Measurements from ENCODE around the gene BRF1. TPM values are rescaled to one million over a fixed set of nuclear protein-coding genes. Genes with fewer than 3 reads are reported as not detected.
A peak's percentile ranks its signal among the peaks of the same experiment; 100 is the strongest.

The BRF1 gene
- total and polyA plus RNA-seq, 9 donors = 20.4 to 47.3 (median 37.1) TPM

DNA sequence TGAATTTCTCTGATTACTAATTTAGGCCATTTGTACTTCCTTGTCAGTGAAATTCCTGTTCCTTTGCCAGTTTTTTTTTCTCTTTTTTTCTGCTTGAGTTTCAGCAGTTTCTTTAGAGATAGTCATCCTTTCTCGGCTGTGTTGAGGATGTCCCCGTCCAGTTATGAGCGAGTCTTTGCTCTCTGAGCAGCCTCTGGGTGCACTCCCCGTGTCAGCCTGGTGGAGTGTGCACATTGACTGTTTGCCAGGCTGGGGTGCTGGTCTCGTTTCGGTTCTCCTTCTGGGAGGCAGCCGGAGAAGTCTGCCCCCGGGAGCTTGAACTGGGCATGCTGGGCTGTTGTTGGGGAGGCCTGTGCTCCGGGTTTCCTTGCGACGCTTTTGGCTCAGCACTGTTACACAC, 16.7 kb upstream of the BRF1 start:
- TF ChIP-seq CTCF (IDR thresholded peaks at IDR 0.05) (no peak), POLR2A (IDR thresholded peaks at IDR 0.05) (no peak), EP300 (IDR thresholded peaks at IDR 0.05) (no peak)
- no peak for DNase-seq
- intact Hi-C loops (cut with DNase I) = no loop called here
- no peak overlapping the region for H3K4me3 ChIP-seq
- H3K27ac ChIP-seq = no peak overlapping the region
- no peaks in the 10 kb centered on the region for H3K9me3 ChIP-seq
- peaks cover 14% of the 10 kb centered on the region for H3K4me1 ChIP-seq (ENCODE audit: insufficient read depth)
- WGBS, 3 donors = 38 to 44% (median 41%) methylated on average over 11 of the region's 11 CpGs
- H3K27me3 ChIP-seq = no peaks in the 10 kb centered on the region
- H3K36me3 ChIP-seq = no peaks in the 10 kb centered on the region

- no peaks in the 10 kb centered on the region for H3K9me3 ChIP-seq
- H3K27ac ChIP-seq = no peak overlapping the region
- no peak for DNase-seq
- H3K4me1 ChIP-seq (ENCODE audit: insufficient read depth) = peaks cover 14% of the 10 kb centered on the region
- no peaks in the 10 kb centered on the region for H3K27me3 ChIP-seq
- no peak for TF ChIP-seq EP300 (IDR thresholded peaks at IDR 0.05)
- TF ChIP-seq POLR2A (IDR thresholded peaks at IDR 0.05) = no peak
- no peak for TF ChIP-seq CTCF (IDR thresholded peaks at IDR 0.05)
- 64 to 68% (median 65%) methylated on average over 18 of the region's 18 CpGs for WGBS, 3 donors
- intact Hi-C loops (cut with DNase I) = no loop called here
- H3K4me3 ChIP-seq = no peak overlapping the region
- no peaks in the 10 kb centered on the region for H3K36me3 ChIP-seq
These were observed 16.2 kb upstream of the BRF1 start for GRCh38 chr14:105316968-105317510.

DNA sequence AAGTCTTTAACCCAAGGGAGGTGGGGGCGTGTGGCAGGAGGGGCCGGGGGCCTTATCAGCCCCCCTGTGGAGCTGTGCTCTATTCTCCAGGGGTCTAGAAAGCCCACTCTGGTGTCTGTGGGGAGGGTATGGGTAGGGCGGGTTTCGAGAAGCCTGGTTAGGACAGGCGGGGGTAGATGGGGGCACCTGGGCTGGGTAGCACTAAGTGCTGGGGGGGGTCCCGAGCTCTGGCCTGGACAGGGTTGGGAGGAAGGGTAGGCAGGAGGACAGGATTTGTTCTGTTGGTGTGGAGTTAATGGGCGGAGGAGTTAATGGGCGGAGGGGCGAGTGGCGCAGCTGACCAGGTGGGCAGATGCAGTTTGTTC, 15.8 kb upstream of the BRF1 start:
- Histone ChIP-seq H3K27me3 (no peaks in the 10 kb centered on the region), H3K27ac (no peak overlapping the region), H3K9me3 (no peaks in the 10 kb centered on the region), H3K4me3 (no peak overlapping the region), H3K4me1 (ENCODE audit: insufficient read depth) (peaks cover 14% of the 10 kb centered on the region), H3K36me3 (no peaks in the 10 kb centered on the region)
- intact Hi-C loops (cut with DNase I) = no loop called here
- TF ChIP-seq CTCF (IDR thresholded peaks at IDR 0.05) = no peak
- TF ChIP-seq EP300 (IDR thresholded peaks at IDR 0.05) = no peak
- no peak for TF ChIP-seq POLR2A (IDR thresholded peaks at IDR 0.05)
- DNase-seq = no peak
- 81 to 86% (median 85%) methylated on average over 10 of the region's 10 CpGs for WGBS, 3 donors

DNA sequence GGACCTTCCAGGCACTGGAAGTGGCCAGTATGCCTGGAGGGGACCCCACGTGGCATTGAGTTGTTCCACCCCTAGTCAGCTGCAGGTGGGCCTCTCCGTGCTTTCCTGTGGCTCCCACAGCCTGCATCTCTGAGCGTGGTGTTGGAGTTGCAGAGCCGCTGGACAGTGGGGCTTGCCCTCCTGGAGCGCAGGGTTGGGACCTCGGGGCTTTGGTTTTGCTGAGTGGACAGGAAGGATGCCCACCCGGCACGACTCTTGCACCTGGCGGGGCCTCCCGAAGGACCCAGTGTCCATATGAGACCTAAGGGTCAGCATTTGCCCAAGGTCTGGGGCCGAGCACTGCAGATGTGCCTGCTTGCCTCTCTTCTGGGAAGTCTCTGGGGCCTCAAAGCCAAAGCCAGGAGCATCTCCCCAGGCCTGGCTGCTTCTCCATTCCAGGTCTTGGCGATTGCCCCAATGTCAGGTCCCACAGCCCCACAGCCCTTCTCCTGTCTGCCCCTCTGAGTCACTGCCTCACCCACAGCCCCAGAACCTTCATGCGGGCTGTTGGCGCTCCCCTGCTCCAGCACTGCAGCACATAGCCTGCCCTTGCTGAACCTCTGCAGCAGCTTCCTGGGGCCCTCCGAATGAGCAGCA, 15.3 kb upstream of the BRF1 start:
- TF ChIP-seq CTCF (IDR thresholded peaks at IDR 0.05) = no peak
- no peak for TF ChIP-seq POLR2A (IDR thresholded peaks at IDR 0.05)
- TF ChIP-seq EP300 (IDR thresholded peaks at IDR 0.05) = no peak
- Histone ChIP-seq H3K27ac (no peak overlapping the region), H3K27me3 (no peaks in the 10 kb centered on the region), H3K36me3 (no peaks in the 10 kb centered on the region), H3K4me1 (ENCODE audit: insufficient read depth) (peaks cover 14% of the 10 kb centered on the region), H3K4me3 (peak overlapping the region; percentile 80), H3K9me3 (no peaks in the 10 kb centered on the region)
- DNase-seq = peak in 1 of 5 donors; percentile 36
- 56 to 62% (median 61%) methylated on average over 14 to 15 of the region's 15 CpGs for WGBS, 3 donors
- intact Hi-C loops (cut with DNase I) = loop anchor here in 1 of 4 donors (2.0 kb wide), 1 partner anchor 15 kb away; the partner anchor contains the start of gene BRF1

All from ovary (tissue), 9 donors.